22Rv1 (cell line): Measurements from ENCODE around the gene SACM1L.
"Not testable (repeated sequence)": the region's sequence is repeated elsewhere in the genome, so short reads cannot be mapped to it uniquely, and the experiment has no call there.

Experiments used
- H3K27ac ChIP-seq: fragments of 450-650 bp; 2 replicates; pipeline ENCODE4 v1.5.1; 2017
- ZFX ChIP-seq: fragments of 450-650 bp; IDR thresholded peaks from 2 replicates; pipeline ENCODE4 v1.6.1; 2017; ENCODE audit warnings: antibody characterized with exemption, borderline replicate concordance
- TF ChIP-seq, protein P1 (sequence below): fragments of 450-650 bp; IDR thresholded peaks from 2 replicates; pipeline ENCODE4 v1.5.1; 2017; ENCODE audit warnings: mild to moderate bottlenecking

Gene SACM1L

DNA sequence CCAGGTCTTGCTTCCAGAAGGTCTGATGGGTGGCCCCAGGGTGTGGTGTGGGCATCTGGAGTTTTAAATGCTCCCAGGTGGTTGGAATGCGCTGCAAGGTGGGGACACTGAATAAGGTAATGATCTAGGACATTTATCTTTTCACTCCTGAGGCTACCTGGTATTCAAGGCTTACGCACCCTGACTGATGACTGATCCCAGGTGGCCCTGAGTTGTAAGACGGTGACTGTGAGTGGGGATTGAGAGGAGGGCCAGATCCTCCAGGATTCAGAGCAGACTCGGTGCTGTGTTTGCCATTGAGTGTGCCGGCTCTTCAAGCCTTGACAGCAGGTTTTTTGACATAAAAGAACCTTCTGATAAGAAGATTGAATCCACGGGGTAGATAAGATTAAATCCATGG is 66.9 kb downstream of the SACM1L start:
- no peak for TF ChIP-seq ZFX
- TF ChIP-seq, protein P1, sequence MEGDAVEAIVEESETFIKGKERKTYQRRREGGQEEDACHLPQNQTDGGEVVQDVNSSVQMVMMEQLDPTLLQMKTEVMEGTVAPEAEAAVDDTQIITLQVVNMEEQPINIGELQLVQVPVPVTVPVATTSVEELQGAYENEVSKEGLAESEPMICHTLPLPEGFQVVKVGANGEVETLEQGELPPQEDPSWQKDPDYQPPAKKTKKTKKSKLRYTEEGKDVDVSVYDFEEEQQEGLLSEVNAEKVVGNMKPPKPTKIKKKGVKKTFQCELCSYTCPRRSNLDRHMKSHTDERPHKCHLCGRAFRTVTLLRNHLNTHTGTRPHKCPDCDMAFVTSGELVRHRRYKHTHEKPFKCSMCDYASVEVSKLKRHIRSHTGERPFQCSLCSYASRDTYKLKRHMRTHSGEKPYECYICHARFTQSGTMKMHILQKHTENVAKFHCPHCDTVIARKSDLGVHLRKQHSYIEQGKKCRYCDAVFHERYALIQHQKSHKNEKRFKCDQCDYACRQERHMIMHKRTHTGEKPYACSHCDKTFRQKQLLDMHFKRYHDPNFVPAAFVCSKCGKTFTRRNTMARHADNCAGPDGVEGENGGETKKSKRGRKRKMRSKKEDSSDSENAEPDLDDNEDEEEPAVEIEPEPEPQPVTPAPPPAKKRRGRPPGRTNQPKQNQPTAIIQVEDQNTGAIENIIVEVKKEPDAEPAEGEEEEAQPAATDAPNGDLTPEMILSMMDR, result no peak
- H3K27ac ChIP-seq, result no peak overlapping the region

DNA sequence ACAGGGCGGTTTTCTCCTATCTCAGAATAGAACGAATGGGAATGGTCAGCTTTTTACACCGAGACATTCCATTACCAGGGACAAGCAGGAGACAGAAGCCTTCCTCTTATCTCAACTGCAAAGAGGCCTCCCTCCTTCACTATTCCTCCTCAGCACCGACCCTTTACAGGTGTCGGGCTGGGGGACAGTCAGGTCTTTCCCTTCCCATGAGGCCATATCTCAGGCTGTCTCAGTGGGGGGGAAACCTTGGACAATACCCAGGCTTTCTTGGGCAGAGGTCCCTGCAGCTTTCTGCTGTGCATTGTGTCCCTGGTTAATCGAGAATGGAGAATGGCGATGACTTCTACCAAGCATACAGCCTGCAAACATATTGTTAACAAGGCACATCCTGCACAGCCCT is 67.9 kb downstream of the SACM1L start:
- H3K27ac ChIP-seq, result not testable (repeated sequence)

DNA sequence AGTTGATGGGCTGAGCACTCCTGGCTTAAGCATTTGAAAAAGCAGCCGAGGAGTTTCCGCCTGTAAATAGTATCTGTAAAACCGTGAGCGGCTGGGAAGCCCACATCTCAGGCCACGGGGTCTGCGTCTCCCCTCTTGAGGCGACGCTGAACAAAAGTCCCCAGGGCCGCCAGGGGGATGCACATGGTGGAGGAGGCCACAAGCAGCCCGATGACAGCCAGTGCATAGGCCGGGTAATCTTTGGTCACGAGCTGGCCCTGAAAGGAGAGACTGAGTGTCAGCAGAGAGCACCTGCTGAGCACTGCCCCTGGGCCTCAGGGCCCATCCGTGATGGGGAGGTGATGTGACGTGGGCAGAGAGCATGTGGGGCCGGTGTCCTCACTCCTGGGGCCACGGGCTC is 69.7 kb downstream of the SACM1L start:
- TF ChIP-seq, protein P1, result no peak
- no peak for TF ChIP-seq ZFX
- no peak overlapping the region for H3K27ac ChIP-seq

DNA sequence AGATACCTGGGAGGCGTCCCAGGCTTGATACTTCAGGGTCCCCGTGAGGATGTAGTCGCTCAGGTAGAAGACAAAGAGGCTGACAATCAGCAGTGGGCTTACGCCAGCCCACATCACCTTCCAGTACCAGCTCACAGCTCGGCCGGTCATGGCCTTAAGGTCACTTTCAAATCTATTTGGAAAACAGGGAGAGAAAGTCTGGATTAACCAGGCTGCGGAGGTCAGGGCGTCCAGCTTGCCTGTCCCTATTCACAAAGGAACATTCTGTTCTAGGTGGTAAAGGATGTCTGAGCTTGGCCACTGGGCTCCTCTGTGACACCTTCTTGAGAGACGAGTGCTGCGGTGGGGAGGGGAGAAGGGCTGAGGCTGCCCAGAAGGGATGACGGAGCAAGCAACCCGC is 70.7 kb downstream of the SACM1L start:
- H3K27ac ChIP-seq, result no peak overlapping the region
- no peak for TF ChIP-seq ZFX
- TF ChIP-seq, protein P1, result no peak

DNA sequence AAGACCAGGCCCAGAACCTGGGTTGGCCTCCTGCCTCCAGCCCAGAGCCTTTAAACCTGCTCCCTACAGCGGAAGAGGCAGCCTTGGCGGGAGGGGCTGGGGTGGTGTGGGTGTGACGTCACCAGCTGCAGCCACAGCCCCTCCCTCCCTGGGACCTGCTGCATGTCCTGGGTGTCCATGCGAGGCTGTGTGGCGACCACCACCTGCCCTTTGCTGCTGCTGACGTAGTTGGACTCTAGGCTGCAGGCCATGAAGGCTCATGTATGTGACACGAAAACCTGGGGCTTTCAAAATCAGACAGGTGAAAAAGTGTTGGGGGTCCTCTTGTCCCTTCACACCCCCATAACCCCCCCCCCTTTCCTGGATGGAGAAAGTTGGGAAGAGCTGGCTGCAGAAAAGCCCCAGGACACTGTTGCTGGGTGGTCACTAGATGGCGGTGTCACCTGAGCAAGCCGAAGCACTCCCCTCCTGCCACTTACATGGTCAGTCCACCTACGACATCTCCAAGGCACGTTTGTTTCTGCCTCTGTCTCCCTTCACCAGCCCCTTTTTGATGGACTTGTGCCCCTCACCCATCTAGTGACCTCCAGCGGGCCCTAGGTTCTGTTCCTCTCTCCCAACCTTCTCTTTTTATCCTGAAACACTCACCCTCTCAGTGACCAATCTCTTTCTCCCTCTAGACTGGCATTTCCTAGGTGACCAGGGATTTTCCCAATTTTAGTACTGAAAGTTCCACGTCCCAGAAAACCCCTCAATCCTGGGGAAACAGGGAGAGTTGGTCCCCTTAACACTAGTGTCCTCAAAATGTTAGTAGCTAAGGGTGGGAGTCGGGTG is 71.9 kb downstream of the SACM1L start:
- no peak overlapping the region for H3K27ac ChIP-seq

DNA sequence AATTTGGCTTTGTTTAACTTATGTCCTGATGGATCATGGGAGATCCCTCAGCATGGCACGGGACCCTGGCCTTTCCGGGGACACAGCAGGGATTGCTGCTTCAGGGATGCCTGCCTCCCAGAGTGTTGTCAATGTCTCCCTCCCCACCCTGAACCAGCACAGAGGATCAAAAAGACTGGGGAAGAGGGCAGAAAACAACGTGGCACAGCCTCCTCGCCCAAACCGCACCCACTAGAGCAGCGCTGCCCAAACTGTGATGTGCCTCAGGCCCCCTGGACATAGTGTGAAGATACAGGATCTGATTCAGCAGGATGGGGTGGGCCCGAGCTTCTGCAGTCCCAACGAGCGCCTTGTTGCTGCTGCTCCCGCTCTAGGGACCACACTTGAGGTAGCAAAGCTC is 72.6 kb downstream of the SACM1L start:
- no peak overlapping the region for H3K27ac ChIP-seq
- TF ChIP-seq, protein P1, result no peak
- TF ChIP-seq ZFX, result no peak

More for the DNA sequence above, 71.9 kb downstream of the SACM1L start:
- TF ChIP-seq, protein P1, result peak; percentile 88
- no peak for TF ChIP-seq ZFX

DNA sequence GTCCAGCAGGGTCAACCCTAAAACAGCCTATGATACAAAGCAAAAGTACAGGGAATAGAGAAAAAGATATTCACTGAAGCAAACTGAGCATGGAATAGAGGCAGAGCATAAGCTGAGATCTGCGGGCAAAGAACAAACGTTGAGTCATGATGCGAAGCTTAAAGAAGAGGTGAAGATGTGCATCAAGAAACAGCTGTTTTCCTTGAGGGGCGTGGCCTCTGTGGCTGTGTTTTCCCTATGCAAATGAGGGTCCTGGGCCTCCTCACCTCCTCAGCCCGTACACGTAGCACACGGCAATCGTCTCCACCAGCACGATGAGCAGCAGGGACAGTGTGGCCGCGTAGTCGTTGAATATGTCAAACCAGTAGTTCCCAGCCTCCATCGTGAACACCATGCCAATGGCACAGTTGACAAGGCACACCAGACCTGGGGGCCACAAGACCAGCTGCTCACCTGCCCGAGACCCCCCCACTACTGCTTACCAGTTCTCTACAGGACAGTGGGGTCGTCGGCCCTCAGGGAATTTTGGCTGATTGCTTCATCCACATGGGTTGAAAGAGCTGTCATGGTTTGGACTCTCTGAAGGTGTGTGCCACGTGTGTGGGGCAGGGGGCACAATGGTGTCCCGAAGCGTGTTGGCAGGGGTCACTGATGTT is 73.6 kb downstream of the SACM1L start:
- no peak overlapping the region for H3K27ac ChIP-seq
- TF ChIP-seq ZFX, result no peak
- TF ChIP-seq, protein P1, result no peak
